ENCODE measurements around the gene GDPGP1.

The GDPGP1 gene

DNA sequence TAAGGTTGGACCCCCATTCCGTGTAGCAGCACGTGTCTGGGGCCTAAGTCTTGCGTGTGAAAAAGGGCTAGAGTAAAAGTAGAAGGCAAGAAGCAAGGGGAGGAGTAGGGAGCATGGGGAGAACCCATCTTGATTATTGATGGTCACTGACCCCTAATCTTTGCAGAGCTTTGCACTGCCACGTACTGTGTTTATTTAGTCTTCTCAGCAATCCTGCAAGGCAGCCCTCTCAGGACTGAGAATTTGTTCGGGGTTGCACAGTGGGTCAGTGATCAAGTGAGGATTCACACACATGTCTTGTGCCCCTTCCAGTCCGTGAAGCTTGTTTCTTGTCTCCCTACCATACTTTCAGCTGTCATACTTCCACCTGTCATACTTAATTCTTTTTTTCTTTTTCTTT is 25.7 kb upstream of the GDPGP1 start:
- no peak for DNase-seq (ENCODE audit: extremely low read depth, insufficient read length)
- H3K27me3 ChIP-seq (replicated peaks; ENCODE audit: control insufficient read depth, insufficient read depth, low read length), result no peaks in the 10 kb centered on the region
- TF ChIP-seq, protein P1, sequence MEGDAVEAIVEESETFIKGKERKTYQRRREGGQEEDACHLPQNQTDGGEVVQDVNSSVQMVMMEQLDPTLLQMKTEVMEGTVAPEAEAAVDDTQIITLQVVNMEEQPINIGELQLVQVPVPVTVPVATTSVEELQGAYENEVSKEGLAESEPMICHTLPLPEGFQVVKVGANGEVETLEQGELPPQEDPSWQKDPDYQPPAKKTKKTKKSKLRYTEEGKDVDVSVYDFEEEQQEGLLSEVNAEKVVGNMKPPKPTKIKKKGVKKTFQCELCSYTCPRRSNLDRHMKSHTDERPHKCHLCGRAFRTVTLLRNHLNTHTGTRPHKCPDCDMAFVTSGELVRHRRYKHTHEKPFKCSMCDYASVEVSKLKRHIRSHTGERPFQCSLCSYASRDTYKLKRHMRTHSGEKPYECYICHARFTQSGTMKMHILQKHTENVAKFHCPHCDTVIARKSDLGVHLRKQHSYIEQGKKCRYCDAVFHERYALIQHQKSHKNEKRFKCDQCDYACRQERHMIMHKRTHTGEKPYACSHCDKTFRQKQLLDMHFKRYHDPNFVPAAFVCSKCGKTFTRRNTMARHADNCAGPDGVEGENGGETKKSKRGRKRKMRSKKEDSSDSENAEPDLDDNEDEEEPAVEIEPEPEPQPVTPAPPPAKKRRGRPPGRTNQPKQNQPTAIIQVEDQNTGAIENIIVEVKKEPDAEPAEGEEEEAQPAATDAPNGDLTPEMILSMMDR (IDR thresholded peaks at IDR 0.05; ENCODE audit: insufficient read depth, low read length, poor library complexity, severe bottlenecking), result no peak
- peaks cover 8% of the 10 kb centered on the region for H3K36me3 ChIP-seq (ENCODE audit: control insufficient read depth, insufficient read depth, low read length)
- H3K4me3 ChIP-seq (replicated peaks; ENCODE audit: low read depth, low read length), result no peak overlapping the region

DNA sequence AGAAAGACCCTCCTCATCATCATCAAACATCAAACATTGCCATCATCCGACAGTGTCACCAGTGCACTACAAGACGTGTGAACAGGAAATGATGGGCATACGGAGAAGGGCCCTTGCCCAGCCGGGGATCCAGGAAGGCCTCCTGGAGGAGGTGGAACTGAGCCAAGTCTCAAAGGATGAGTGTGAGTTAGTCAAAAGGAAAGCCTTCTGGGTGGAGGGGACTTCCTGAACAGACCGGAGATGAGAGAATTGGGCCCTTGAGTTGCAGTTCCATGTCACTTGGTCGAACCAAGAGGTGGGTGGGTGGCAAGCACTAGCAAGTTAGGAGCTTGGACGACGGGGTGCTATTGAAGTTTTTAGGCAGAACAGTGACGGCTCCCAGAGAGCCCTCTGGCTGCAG is 24.4 kb upstream of the GDPGP1 start:
- no peak for DNase-seq (ENCODE audit: extremely low read depth, insufficient read length)
- Histone ChIP-seq H3K36me3 (ENCODE audit: control insufficient read depth, insufficient read depth, low read length) (peaks cover 5% of the 10 kb centered on the region; the same call in 1 of the 2 replicates), H3K4me3 (replicated peaks; ENCODE audit: low read depth, low read length) (no peak overlapping the region), H3K27me3 (replicated peaks; ENCODE audit: control insufficient read depth, insufficient read depth, low read length) (no peaks in the 10 kb centered on the region)
- TF ChIP-seq, protein P1 (IDR thresholded peaks at IDR 0.05; ENCODE audit: insufficient read depth, low read length, poor library complexity, severe bottlenecking), result no peak

GRCh38 chr15:90210593-90210992 is 23.4 kb upstream of the GDPGP1 start:
- H3K27me3 ChIP-seq (replicated peaks; ENCODE audit: control insufficient read depth, insufficient read depth, low read length), result no peaks in the 10 kb centered on the region
- TF ChIP-seq, protein P1 (IDR thresholded peaks at IDR 0.05; ENCODE audit: insufficient read depth, low read length, poor library complexity, severe bottlenecking), result no peak
- H3K36me3 ChIP-seq (ENCODE audit: control insufficient read depth, insufficient read depth, low read length), result 0 out of 2 replicates have a peak, but pooled peaks cover 3% of the 10 kb centered on the region
- no peak overlapping the region for H3K4me3 ChIP-seq (replicated peaks; ENCODE audit: low read depth, low read length)
- no peak for DNase-seq (ENCODE audit: extremely low read depth, insufficient read length)

DNA sequence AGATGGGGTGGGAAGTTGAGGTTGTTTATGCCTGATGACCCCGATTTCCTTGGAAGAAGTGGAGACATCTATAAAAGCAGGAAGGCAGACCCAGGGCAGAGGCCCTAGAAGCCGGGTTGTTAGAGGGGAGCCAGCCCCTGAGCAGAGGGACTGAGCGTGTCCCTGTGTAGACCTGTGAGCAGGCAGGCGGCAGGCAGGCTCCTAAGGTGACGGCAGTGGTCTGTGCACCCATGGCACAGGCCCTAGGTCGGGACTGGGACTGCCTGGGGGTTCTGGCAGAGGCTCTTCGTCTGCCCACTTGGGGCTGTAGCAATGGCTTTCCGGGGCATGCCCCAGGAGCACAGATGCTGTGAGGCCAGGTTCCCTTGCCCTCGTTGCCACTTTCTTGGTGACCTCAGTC is 23.0 kb upstream of the GDPGP1 start:
- no peak for DNase-seq (ENCODE audit: extremely low read depth, insufficient read length)
- H3K36me3 ChIP-seq (ENCODE audit: control insufficient read depth, insufficient read depth, low read length), result 0 out of 2 replicates have a peak, but pooled peaks cover 3% of the 10 kb centered on the region
- TF ChIP-seq, protein P1 (IDR thresholded peaks at IDR 0.05; ENCODE audit: insufficient read depth, low read length, poor library complexity, severe bottlenecking), result no peak
- no peak overlapping the region for H3K4me3 ChIP-seq (replicated peaks; ENCODE audit: low read depth, low read length)
- H3K27me3 ChIP-seq (replicated peaks; ENCODE audit: control insufficient read depth, insufficient read depth, low read length), result no peaks in the 10 kb centered on the region

GRCh38 chr15:90211440-90212143 is 22.4 kb upstream of the GDPGP1 start:
- H3K27me3 ChIP-seq (replicated peaks; ENCODE audit: control insufficient read depth, insufficient read depth, low read length), result no peaks in the 10 kb centered on the region
- H3K36me3 ChIP-seq (ENCODE audit: control insufficient read depth, insufficient read depth, low read length), result 0 out of 2 replicates have a peak, but pooled peaks cover 3% of the 10 kb centered on the region
- DNase-seq (ENCODE audit: extremely low read depth, insufficient read length), result no peak
- TF ChIP-seq, protein P1 (IDR thresholded peaks at IDR 0.05; ENCODE audit: insufficient read depth, low read length, poor library complexity, severe bottlenecking), result no peak
- H3K4me3 ChIP-seq (replicated peaks; ENCODE audit: low read depth, low read length), result no peak overlapping the region

Measured in GM06990 (cell line).